GM12875 (cell line): ENCODE data around the gene PNLIPRP3.

Source experiments
- H3K4me3 ChIP-seq: one replicate; pipeline ENCODE4 v1.5.1; 2011; ENCODE audit warnings: low read depth, low read length, control low read depth
- TF ChIP-seq, protein P1 (sequence below): IDR thresholded peaks from 2 replicates; pipeline ENCODE4 v1.5.1; 2011; ENCODE audit warnings: low read depth, mild to moderate bottlenecking, control low read depth, inconsistent platforms, low read length, moderate library complexity, borderline replicate concordance; ENCODE audit not compliant: insufficient read depth

PNLIPRP3 gene

DNA sequence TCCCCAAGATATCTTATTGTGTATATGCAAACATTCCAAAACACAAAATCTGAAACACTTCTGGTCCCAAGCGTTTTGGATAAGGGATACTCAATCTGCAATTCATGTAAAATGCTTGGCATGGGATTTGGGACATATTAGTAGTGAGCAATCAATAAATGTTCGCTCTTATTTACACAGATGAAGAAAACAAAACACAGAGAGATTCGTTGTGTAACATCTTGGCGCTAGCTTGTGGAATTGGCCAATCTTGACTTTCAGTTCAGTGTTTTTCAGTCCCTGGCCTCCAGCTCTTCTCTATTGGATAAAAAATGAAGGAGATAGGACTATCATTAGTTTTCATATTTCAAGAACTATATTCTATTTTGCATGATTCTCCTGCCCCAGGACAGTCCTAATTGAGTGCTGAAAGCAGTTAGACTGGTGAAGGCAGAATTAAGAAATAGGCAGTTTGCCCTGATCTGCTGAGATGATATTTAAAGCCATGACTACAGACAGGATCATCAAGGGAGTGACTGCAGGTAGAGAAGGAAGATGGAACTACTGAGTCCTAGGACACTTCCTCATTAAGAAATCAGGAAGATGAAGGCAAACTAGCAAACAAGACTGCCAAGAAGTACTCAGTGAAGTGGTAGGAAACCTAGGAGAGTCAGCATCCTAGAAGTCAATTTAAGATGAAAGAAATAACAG is 1.8 kb downstream of the PNLIPRP3 start:
- TF ChIP-seq, protein P1, sequence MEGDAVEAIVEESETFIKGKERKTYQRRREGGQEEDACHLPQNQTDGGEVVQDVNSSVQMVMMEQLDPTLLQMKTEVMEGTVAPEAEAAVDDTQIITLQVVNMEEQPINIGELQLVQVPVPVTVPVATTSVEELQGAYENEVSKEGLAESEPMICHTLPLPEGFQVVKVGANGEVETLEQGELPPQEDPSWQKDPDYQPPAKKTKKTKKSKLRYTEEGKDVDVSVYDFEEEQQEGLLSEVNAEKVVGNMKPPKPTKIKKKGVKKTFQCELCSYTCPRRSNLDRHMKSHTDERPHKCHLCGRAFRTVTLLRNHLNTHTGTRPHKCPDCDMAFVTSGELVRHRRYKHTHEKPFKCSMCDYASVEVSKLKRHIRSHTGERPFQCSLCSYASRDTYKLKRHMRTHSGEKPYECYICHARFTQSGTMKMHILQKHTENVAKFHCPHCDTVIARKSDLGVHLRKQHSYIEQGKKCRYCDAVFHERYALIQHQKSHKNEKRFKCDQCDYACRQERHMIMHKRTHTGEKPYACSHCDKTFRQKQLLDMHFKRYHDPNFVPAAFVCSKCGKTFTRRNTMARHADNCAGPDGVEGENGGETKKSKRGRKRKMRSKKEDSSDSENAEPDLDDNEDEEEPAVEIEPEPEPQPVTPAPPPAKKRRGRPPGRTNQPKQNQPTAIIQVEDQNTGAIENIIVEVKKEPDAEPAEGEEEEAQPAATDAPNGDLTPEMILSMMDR, result no peak
- no peak overlapping the region for H3K4me3 ChIP-seq

DNA sequence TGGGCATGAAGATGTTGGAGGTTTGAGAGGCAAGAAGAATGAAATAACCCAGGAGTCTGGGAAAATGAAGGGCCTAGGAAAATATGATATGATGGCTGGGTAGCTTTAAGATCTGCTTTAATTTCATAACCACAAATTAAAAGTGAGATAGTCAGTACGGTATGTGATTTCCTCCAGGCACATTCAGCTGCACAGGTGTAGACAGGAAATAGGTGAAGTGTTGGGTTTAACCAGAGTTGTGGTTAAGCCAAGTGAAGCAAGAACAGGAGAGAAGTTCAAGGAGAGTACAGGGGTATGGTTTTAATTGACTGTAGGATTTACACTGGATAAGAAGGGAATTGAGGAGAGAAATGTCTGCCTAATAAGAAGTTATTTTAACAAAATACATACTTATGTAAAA is 2.6 kb downstream of the PNLIPRP3 start:
- TF ChIP-seq, protein P1, result no peak

DNA sequence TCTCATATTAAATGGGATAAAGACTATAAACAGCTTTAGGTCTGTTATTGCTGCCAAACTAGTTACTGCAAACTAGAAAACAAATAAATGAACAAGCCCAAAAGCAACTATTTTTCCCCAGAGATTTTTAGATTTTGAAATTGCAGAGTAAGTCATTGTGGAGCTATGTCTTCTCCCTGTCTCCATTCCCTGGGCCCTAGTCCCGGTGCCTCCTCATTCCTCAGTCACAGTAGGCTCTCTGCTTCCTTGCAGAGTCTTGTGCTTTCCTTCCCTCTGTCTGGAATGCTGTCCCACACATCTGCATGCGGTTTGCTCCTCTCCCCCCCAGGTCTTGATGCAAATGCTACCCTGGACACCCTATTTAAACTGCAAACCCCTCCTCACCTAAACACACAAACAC is 4.0 kb downstream of the PNLIPRP3 start:
- H3K4me3 ChIP-seq, result no peak overlapping the region
- TF ChIP-seq, protein P1, result no peak

More for the DNA sequence above, 2.6 kb downstream of the PNLIPRP3 start:
- no peak overlapping the region for H3K4me3 ChIP-seq

DNA sequence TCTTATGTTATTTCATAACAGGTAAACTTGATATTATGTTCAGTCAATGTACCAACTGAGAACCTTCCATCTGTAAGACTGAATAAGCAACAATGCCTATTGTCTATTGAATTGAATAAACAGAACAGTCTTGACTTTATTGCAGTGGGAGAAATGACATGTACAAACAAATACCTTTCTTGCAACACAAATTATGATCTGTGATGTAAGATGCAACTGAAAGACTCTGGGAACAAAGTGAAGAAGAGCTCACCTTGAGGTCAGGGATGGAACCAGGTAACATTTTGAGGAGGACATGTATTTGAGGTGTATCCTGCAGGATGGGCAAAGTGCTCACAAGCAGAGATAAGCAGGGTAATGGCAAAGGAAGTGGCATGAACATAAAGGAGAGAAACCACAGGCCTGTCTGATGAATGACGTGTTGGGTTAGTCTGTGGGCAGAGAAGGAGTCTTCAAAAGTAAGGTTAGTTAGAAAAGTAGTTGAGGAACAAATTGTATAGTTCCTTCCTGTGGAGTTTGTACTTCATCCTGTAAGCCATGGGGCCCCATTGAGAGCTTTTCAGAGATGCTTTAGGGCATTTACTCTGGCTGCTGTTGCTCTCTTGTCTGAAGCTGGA is 9.5 kb downstream of the PNLIPRP3 start:
- no peak overlapping the region for H3K4me3 ChIP-seq
- TF ChIP-seq, protein P1, result no peak

DNA sequence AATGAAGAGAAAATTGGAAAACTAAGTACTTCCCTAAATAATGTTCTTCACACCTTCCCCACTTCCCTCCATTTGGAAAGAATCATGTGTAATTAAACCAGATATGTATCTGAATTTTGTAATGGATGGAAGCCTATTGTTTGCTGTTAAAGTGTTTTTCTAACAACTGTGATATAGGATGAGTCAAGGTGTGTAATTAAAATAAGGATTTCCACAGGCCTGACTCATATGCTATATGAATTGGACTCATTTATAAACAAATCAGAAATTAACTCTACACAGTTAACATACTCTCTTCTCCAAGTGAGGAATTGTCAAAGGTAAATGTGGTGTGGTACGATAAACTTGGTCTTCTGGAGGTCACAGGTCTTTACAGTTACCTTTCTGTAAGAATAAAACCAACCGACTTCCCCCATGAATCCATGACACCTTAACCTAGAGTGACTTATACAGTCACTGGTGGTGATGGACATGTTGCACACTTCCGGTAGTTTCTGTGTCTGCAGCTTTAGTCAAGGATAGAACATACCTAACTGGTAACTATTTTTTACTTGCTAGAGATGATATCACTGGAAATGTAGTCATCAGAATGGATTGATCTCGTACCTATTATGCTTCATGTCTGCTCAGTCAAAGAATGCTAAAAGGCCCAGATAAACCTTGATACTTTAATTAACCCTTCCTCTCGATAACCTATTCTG is 12.8 kb downstream of the PNLIPRP3 start:
- TF ChIP-seq, protein P1, result no peak
- no peak overlapping the region for H3K4me3 ChIP-seq

DNA sequence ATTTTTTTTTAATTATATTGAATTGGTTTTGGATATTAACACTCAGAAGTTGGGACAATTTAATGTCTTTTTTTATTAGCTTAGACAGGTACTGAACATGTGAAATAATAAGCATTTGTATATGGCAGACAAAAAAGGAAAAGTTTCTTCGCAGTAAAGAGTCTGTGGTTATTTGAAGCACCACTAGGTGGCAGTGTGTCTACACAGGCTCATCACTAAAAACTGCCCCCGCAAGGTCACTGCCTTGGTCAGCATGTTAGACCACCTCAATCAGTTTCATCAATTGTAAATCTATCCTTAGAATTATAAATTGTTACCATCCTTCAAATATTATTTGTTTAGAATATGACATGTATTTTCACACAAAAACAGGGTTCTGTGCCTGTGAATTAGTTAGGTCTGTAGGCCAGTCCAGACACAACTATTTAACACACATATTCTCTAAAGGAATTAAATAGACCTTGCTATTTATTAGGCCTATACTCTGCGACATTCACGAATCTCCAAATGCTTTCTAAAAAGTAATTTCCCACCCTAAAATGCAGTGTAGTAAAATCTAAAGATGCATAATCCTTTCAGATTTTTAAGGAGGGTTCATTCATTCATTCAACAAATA is 17.0 kb downstream of the PNLIPRP3 start:
- TF ChIP-seq, protein P1, result peak; percentile 72

More for the DNA sequence above, 17.0 kb downstream of the PNLIPRP3 start:
- no peak overlapping the region for H3K4me3 ChIP-seq
